22Rv1 (cell line): ENCODE results near the gene LAPTM5.

Experiments
- H3K27ac ChIP-seq: fragments of 450-650 bp; 2 replicates; pipeline ENCODE4 v1.5.1; 2017
- CTCF ChIP-seq: fragments of 450-650 bp; IDR thresholded peaks from 2 replicates; pipeline ENCODE4 v1.5.1; 2017; ENCODE audit warnings: mild to moderate bottlenecking
- ZFX ChIP-seq: fragments of 450-650 bp; IDR thresholded peaks from 2 replicates; pipeline ENCODE4 v1.6.1; 2017; ENCODE audit warnings: antibody characterized with exemption, borderline replicate concordance

The LAPTM5 gene

GRCh38 chr1:30713311-30713710 lies 44.3 kb downstream of the LAPTM5 start:
- H3K27ac ChIP-seq = no peak overlapping the region
- TF ChIP-seq ZFX (no peak), CTCF (no peak)

GRCh38 chr1:30712583-30712982 lies 45.0 kb downstream of the LAPTM5 start:
- TF ChIP-seq ZFX = no peak
- no peak for TF ChIP-seq CTCF

DNA sequence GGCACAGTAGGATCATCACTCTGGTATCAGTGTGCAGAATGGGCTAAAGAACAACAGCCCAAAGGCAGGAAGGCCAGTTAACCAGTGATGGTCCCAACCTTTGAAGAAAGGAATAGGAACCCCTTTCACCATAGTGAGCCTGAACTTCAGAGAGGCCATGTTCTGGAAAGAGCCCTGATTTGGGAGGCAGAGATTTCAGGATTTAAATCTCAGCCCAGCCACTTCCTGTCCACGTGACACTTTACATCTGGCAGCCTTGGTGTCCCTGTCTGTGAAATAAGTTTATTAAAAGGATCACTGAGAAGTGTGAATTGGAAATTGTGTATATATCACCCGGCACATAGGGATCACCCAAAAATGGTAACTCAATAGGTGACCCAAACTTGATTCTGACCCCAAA lies 47.2 kb downstream of the LAPTM5 start:
- no peak overlapping the region for H3K27ac ChIP-seq
- TF ChIP-seq CTCF (no peak), ZFX (no peak)

More at GRCh38 chr1:30712583-30712982, 45.0 kb downstream of the LAPTM5 start:
- H3K27ac ChIP-seq = no peak overlapping the region

- no peak overlapping the region for H3K27ac ChIP-seq
- no peak for TF ChIP-seq ZFX
- TF ChIP-seq CTCF = peak; percentile 47
These were observed 49.2 kb downstream of the LAPTM5 start for GRCh38 chr1:30708361-30708728.

GRCh38 chr1:30707412-30708360 lies 49.9 kb downstream of the LAPTM5 start:
- TF ChIP-seq CTCF = peak; percentile 79
- TF ChIP-seq ZFX = no peak

DNA sequence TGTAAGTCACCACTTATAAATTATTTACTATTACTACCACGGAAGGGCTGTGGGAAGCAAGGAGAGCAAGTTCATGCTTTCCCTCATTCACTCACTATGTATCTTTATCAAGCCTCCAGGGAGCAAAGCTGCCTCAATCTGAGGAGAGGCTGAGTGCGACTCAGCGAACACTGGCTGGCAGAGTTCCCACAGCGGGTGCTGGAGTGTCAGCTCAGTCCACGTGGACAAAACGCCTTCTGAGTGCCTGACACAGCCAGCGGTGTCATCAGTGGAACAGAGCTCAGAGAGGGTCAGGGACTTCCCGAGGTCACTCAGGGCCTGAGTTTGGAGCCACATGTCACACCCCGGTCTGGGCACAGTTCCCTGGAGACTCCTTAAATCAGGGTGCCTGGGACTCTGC lies 51.0 kb downstream of the LAPTM5 start:
- TF ChIP-seq CTCF = no peak
- TF ChIP-seq ZFX = no peak

More at GRCh38 chr1:30707412-30708360, 49.9 kb downstream of the LAPTM5 start:
- no peak overlapping the region for H3K27ac ChIP-seq

GRCh38 chr1:30705698-30706097 lies 51.9 kb downstream of the LAPTM5 start:
- TF ChIP-seq ZFX = no peak
- TF ChIP-seq CTCF = no peak
- H3K27ac ChIP-seq = no peak overlapping the region

More for the DNA sequence above, 51.0 kb downstream of the LAPTM5 start:
- H3K27ac ChIP-seq = no peak overlapping the region
